MCF 10A (cell line): ENCODE results near the gene SLC26A2. TPM values are rescaled to one million over a fixed set of nuclear protein-coding genes. Genes with fewer than 3 reads are reported as not detected.

Experiments
- BruUV-seq: library from RNA; stranded (reverse); fragments of 400-500 nt; replicated peaks from 2 replicates; lab custom pipeline; 2021; lab: Mats Ljungman, UMichigan
- CTCF ChIA-PET: fragments of 300-600 bp; sonication (Branson Sonifier 250); formaldehyde crosslinking; extraction: SDS; loops from one replicate; lab custom pipeline; 2021; ENCODE audit warnings: antibody characterized with exemption, inconsistent platforms; lab: Yijun Ruan, JAX
- POLR2A ChIA-PET: fragments of 300-600, 350-650 bp; sonication (Branson Sonifier 250); formaldehyde crosslinking; extraction: SDS; loops from one replicate; lab custom pipeline; 2020; ENCODE audit warnings: antibody characterized with exemption, inconsistent platforms; lab: Yijun Ruan, JAX
- DNase-seq: peaks from one replicate; pipeline ENCODE4 v3.0.0-alpha.2; 2018; ENCODE audit not compliant: unreplicated experiment
- H3K27ac Mint-ChIP-seq: one replicate; pipeline ENCODE4 v1.8.0; 2022; ENCODE audit warnings: mild to moderate bottlenecking, low read depth, mixed read lengths; ENCODE audit not compliant: unreplicated experiment
- H3K27me3 Mint-ChIP-seq: one replicate; pipeline ENCODE4 v1.8.0; 2022; ENCODE audit warnings: mixed read lengths; ENCODE audit not compliant: insufficient read depth, unreplicated experiment
- H3K36me3 Mint-ChIP-seq: one replicate; pipeline ENCODE4 v1.8.0; 2022; ENCODE audit warnings: mild to moderate bottlenecking, moderate library complexity, mixed read lengths; ENCODE audit not compliant: insufficient read depth, unreplicated experiment
- H3K4me1 Mint-ChIP-seq: one replicate; pipeline ENCODE4 v1.8.0; 2022; ENCODE audit warnings: mixed read lengths; ENCODE audit not compliant: insufficient read depth, unreplicated experiment
- H3K4me3 Mint-ChIP-seq: one replicate; pipeline ENCODE4 v1.8.0; 2022; ENCODE audit warnings: mild to moderate bottlenecking, moderate library complexity, mixed read lengths; ENCODE audit not compliant: unreplicated experiment
- H3K9me3 Mint-ChIP-seq: one replicate; pipeline ENCODE4 v1.8.0; 2022; ENCODE audit warnings: mixed read lengths; ENCODE audit not compliant: unreplicated experiment
- CTCF ChIP-seq: fragments of 200-600 bp; IDR thresholded peaks from one replicate; pipeline ENCODE4 v1.8.0; 2022; ENCODE audit warnings: antibody characterized with exemption, mild to moderate bottlenecking; ENCODE audit not compliant: unreplicated experiment
- intact Hi-C: fragments of 100-400 bp; cut with micrococcal nuclease; formaldehyde crosslinking; loops from 2 replicates; pipeline ENCODE4 v1.14.1; 2022
- total RNA-seq: library from RNA; stranded (reverse); gene quantifications from 2 replicates; pipeline ENCODE4 v1.2.3, GENCODE V29; 2022

Gene SLC26A2
- total RNA-seq, 1 experiment from 2014 or later = 56.2 TPM

GRCh38 chr5:150014456-150014855, 53.9 kb downstream of the SLC26A2 start:
- H3K4me3 Mint-ChIP-seq = no peak overlapping the region
- BruUV-seq = no TSS peak
- ChIA-PET CTCF (interaction anchor here (1.6 kb wide), 1 partner anchor 13 kb away, joined by 5 read pairs; no protein-coding TSS in a partner anchor), POLR2A (no interaction called here)
- no peaks in the 10 kb centered on the region for H3K27me3 Mint-ChIP-seq
- no peak for TF ChIP-seq CTCF
- H3K27ac Mint-ChIP-seq = no peak overlapping the region
- H3K9me3 Mint-ChIP-seq = no peaks in the 10 kb centered on the region
- H3K4me1 Mint-ChIP-seq = peaks cover 16% of the 10 kb centered on the region
- peaks cover 96% of the 10 kb centered on the region for H3K36me3 Mint-ChIP-seq
- no peak for DNase-seq
- intact Hi-C loops = no loop called here

GRCh38 chr5:150015415-150015814, 54.9 kb downstream of the SLC26A2 start:
- CTCF ChIA-PET = interaction anchor here (0.5 to 1.6 kb wide), 4 partner anchors 14 to 178 kb away, joined by 3 to 5 read pairs (median 3); no protein-coding TSS in a partner anchor
- BruUV-seq = no TSS peak
- H3K27ac Mint-ChIP-seq = no peak overlapping the region
- no peak for DNase-seq
- H3K27me3 Mint-ChIP-seq = no peaks in the 10 kb centered on the region
- intact Hi-C loops = no loop called here
- no peak for TF ChIP-seq CTCF
- POLR2A ChIA-PET = interaction anchor here (1.0 kb wide), 1 partner anchor 13 kb away, joined by 3 read pairs; no protein-coding TSS in a partner anchor
- H3K4me1 Mint-ChIP-seq = peaks cover 22% of the 10 kb centered on the region
- no peaks in the 10 kb centered on the region for H3K9me3 Mint-ChIP-seq
- H3K4me3 Mint-ChIP-seq = no peak overlapping the region
- H3K36me3 Mint-ChIP-seq = peaks cover 100% of the 10 kb centered on the region

GRCh38 chr5:150016537-150016936, 56.0 kb downstream of the SLC26A2 start:
- no TSS peak for BruUV-seq
- no peaks in the 10 kb centered on the region for H3K9me3 Mint-ChIP-seq
- H3K4me3 Mint-ChIP-seq = no peak overlapping the region
- peaks cover 33% of the 10 kb centered on the region for H3K4me1 Mint-ChIP-seq
- H3K27me3 Mint-ChIP-seq = no peaks in the 10 kb centered on the region
- POLR2A ChIA-PET = interaction anchor here (0.6 to 1.9 kb wide), 2 partner anchors 14 to 16 kb away, joined by 3 to 9 read pairs; no protein-coding TSS in a partner anchor
- H3K36me3 Mint-ChIP-seq = peaks cover 100% of the 10 kb centered on the region
- no peak for DNase-seq
- CTCF ChIA-PET = interaction anchor here (0.5 to 2.3 kb wide), 4 partner anchors 15 to 420 kb away, joined by 3 to 8 read pairs (median 3); no protein-coding TSS in a partner anchor
- TF ChIP-seq CTCF = no peak
- intact Hi-C loops = no loop called here
- H3K27ac Mint-ChIP-seq = no peak overlapping the region

DNA sequence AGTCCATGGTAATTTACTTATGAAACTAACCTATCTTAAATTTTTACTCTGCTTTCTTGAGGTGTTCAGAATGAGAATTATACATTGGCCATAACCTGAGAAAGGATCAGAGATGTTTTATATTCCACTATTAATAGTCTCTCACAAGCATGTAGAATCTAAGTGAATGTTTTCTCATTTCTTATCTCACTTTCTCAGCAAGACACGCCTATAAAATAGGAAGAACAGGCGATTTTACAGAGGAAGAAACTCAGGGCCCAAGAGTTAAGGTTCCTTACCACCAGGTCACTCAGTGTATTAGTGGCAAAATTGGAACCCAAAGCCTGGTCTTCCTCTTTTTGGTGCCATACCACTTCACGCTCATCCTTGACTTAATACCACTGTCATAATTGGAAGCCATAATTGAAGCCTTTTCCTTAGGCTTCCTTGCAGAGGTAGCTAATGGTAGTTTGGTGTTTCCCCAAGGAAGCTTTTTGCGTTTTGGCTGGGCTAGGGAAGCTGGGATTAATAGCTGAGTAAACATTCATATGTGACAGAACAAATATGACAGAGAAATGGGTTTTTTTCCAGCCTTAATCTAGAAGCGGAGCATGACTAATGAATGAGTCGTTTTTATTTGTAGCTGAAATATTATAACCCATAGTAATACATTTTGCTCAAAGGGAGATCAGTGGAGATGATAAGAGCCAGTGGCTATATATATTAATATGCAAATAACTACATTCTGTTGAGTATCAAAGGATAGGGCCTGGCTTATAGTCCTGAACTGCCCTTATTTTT, 56.9 kb downstream of the SLC26A2 start:
- DNase-seq = peak; percentile 13
- no TSS peak for BruUV-seq
- intact Hi-C loops = no loop called here
- H3K9me3 Mint-ChIP-seq = no peaks in the 10 kb centered on the region
- CTCF ChIA-PET = interaction anchor here (0.7 to 2.3 kb wide), 10 partner anchors 10 to 419 kb away, joined by 3 to 10 read pairs (median 3); no protein-coding TSS in a partner anchor
- no peak for TF ChIP-seq CTCF
- H3K4me1 Mint-ChIP-seq = peaks cover 42% of the 10 kb centered on the region
- H3K27ac Mint-ChIP-seq = peak overlapping the region; percentile 55
- peaks cover 99% of the 10 kb centered on the region for H3K36me3 Mint-ChIP-seq
- no peak overlapping the region for H3K4me3 Mint-ChIP-seq
- POLR2A ChIA-PET = interaction anchor here (0.8 to 1.9 kb wide), 3 partner anchors 10 to 41 kb away, joined by 3 to 9 read pairs (median 4); no protein-coding TSS in a partner anchor
- no peaks in the 10 kb centered on the region for H3K27me3 Mint-ChIP-seq
